Liver (tissue), 3 donors: ENCODE measurements around the gene TUSC2.

Source experiments
- ATF3 ChIP-seq: IDR thresholded peaks from 2 replicates; pipeline ENCODE4 v1.6.1; 2016; ENCODE audit warnings: antibody characterized with exemption
- GABPA ChIP-seq, 2 donors: IDR thresholded peaks in 1 of 2; conservative IDR thresholded peaks in 1 of 2; 2 replicates each; pipeline ENCODE4 v1.6.1; 2016; ENCODE audit warnings: antibody characterized with exemption in 2 of 2, mild to moderate bottlenecking in 1 of 2, moderate library complexity in 1 of 2
- REST ChIP-seq: IDR thresholded peaks from 2 replicates; pipeline ENCODE4 v1.6.1; 2016; ENCODE audit warnings: antibody characterized with exemption, mild to moderate bottlenecking
- TAF1 ChIP-seq: conservative IDR thresholded peaks from 2 replicates; pipeline ENCODE4 v1.6.1; 2016; ENCODE audit warnings: antibody characterized with exemption, mild to moderate bottlenecking
- TF ChIP-seq, protein P1 (sequence below): fragments of 150-350 bp; IDR thresholded peaks from 2 replicates; pipeline ENCODE4 v1.5.1; 2017; ENCODE audit warnings: improper control_type of control experiment, low read depth, low read length; ENCODE audit not compliant: missing input control
- TF ChIP-seq, protein P2 (sequence below): IDR thresholded peaks from 2 replicates; pipeline ENCODE4 v1.6.1; 2016; ENCODE audit warnings: antibody characterized with exemption
- donor health status: healthy.
- donor health status: healthy.

GRCh38 chr3:50365842-50366220 is 37.8 kb upstream of the TUSC2 start:
- TF ChIP-seq ATF3: no peak
- no peak for TF ChIP-seq TAF1
- TF ChIP-seq, protein P1, sequence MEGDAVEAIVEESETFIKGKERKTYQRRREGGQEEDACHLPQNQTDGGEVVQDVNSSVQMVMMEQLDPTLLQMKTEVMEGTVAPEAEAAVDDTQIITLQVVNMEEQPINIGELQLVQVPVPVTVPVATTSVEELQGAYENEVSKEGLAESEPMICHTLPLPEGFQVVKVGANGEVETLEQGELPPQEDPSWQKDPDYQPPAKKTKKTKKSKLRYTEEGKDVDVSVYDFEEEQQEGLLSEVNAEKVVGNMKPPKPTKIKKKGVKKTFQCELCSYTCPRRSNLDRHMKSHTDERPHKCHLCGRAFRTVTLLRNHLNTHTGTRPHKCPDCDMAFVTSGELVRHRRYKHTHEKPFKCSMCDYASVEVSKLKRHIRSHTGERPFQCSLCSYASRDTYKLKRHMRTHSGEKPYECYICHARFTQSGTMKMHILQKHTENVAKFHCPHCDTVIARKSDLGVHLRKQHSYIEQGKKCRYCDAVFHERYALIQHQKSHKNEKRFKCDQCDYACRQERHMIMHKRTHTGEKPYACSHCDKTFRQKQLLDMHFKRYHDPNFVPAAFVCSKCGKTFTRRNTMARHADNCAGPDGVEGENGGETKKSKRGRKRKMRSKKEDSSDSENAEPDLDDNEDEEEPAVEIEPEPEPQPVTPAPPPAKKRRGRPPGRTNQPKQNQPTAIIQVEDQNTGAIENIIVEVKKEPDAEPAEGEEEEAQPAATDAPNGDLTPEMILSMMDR: no peak
- TF ChIP-seq, protein P2, sequence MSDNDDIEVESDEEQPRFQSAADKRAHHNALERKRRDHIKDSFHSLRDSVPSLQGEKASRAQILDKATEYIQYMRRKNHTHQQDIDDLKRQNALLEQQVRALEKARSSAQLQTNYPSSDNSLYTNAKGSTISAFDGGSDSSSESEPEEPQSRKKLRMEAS: no peak
- no peak for TF ChIP-seq REST
- TF ChIP-seq GABPA (IDR thresholded peaks at IDR 0.05 in 1 of 2, conservative IDR thresholded peaks at IDR 0.05 in 1 of 2): no peak
